Central memory CD8-positive, alpha-beta T cell (primary cell): ENCODE results near the gene CTBP1.

Source experiments
- ATAC-seq: fragments of 150-1000 bp; cut with Tn5 transposase; replicated peaks from 2 replicates; pipeline ENCODE4 v1.10.0; 2022; ENCODE audit warnings: mild to moderate bottlenecking, moderate FRiP score, moderate number of reproducible peaks; ENCODE audit not compliant: poor library complexity, severe bottlenecking; ENCODE audit errors: extremely low read depth
- DNase-seq, 2 donors: peaks; one replicate each; pipeline ENCODE4 v3.0.0; 2021; ENCODE audit warnings: low spot score in 2 of 2
- H3K27ac Mint-ChIP-seq: one replicate; pipeline ENCODE4 v1.8.0; 2022; ENCODE audit warnings: low read depth, mild to moderate bottlenecking, moderate library complexity, mixed read lengths
- H3K27me3 Mint-ChIP-seq: one replicate; pipeline ENCODE4 v1.8.0; 2022; ENCODE audit warnings: mixed read lengths
- H3K36me3 Mint-ChIP-seq: one replicate; pipeline ENCODE4 v1.8.0; 2022; ENCODE audit warnings: mild to moderate bottlenecking, moderate library complexity, mixed read lengths; ENCODE audit not compliant: insufficient read depth
- H3K4me1 Mint-ChIP-seq: one replicate; pipeline ENCODE4 v1.8.0; 2022; ENCODE audit warnings: mixed read lengths
- H3K4me3 Mint-ChIP-seq: one replicate; pipeline ENCODE4 v1.8.0; 2022; ENCODE audit warnings: mild to moderate bottlenecking, moderate library complexity, mixed read lengths
- H3K9me3 Mint-ChIP-seq: one replicate; pipeline ENCODE4 v1.8.0; 2022; ENCODE audit warnings: mixed read lengths

The CTBP1 gene

GRCh38 chr4:1204286-1204827 is 44.6 kb downstream of the CTBP1 start:
- H3K4me1 Mint-ChIP-seq: peaks cover 43% of the 10 kb centered on the region
- DNase-seq: no peak
- no peak for ATAC-seq
- H3K27me3 Mint-ChIP-seq: no peaks in the 10 kb centered on the region
- peak overlapping the region; percentile 95 for H3K27ac Mint-ChIP-seq
- H3K4me3 Mint-ChIP-seq: peak overlapping the region; percentile 66
- H3K9me3 Mint-ChIP-seq: no peaks in the 10 kb centered on the region
- peaks cover 34% of the 10 kb centered on the region for H3K36me3 Mint-ChIP-seq

GRCh38 chr4:1203026-1203616 is 45.8 kb downstream of the CTBP1 start:
- Mint-ChIP-seq H3K4me3 (peak overlapping the region; percentile 66), H3K36me3 (peaks cover 37% of the 10 kb centered on the region), H3K27ac (peak overlapping the region; percentile 95), H3K27me3 (no peaks in the 10 kb centered on the region), H3K9me3 (no peaks in the 10 kb centered on the region), H3K4me1 (peaks cover 48% of the 10 kb centered on the region)
- ATAC-seq (no peak), DNase-seq (no peak)

GRCh38 chr4:1202526-1203011 is 46.4 kb downstream of the CTBP1 start:
- Mint-ChIP-seq H3K27ac (peak overlapping the region; percentile 95), H3K9me3 (no peaks in the 10 kb centered on the region), H3K4me3 (peak overlapping the region; percentile 93), H3K4me1 (peaks cover 53% of the 10 kb centered on the region), H3K36me3 (peaks cover 37% of the 10 kb centered on the region), H3K27me3 (no peaks in the 10 kb centered on the region)
- DNase-seq (no peak), ATAC-seq (no peak)

- Mint-ChIP-seq H3K27me3 (no peaks in the 10 kb centered on the region), H3K4me1 (peaks cover 59% of the 10 kb centered on the region), H3K9me3 (no peaks in the 10 kb centered on the region), H3K36me3 (peaks cover 43% of the 10 kb centered on the region), H3K4me3 (peak overlapping the region; percentile 93), H3K27ac (peak overlapping the region; percentile 95)
- ATAC-seq (peak; percentile 73), DNase-seq (peak; percentile 74 to 93)
Observed at GRCh38 chr4:1201851-1202525, 46.9 kb downstream of the CTBP1 start.

GRCh38 chr4:1200425-1201035 is 48.4 kb downstream of the CTBP1 start:
- peak overlapping the region; percentile 95 for H3K27ac Mint-ChIP-seq
- H3K4me1 Mint-ChIP-seq: peaks cover 65% of the 10 kb centered on the region
- no peak for ATAC-seq
- peak overlapping the region; percentile 93 for H3K4me3 Mint-ChIP-seq
- H3K27me3 Mint-ChIP-seq: no peaks in the 10 kb centered on the region
- no peaks in the 10 kb centered on the region for H3K9me3 Mint-ChIP-seq
- DNase-seq: peak in 1 of 2 donors; percentile 14
- H3K36me3 Mint-ChIP-seq: peaks cover 48% of the 10 kb centered on the region

GRCh38 chr4:1199556-1200331 is 49.2 kb downstream of the CTBP1 start:
- H3K9me3 Mint-ChIP-seq: no peaks in the 10 kb centered on the region
- peaks cover 48% of the 10 kb centered on the region for H3K36me3 Mint-ChIP-seq
- H3K27ac Mint-ChIP-seq: peak overlapping the region; percentile 51
- H3K27me3 Mint-ChIP-seq: no peaks in the 10 kb centered on the region
- DNase-seq (peak in 1 of 2 donors; percentile 12), ATAC-seq (no peak)
- H3K4me1 Mint-ChIP-seq: peaks cover 62% of the 10 kb centered on the region
- H3K4me3 Mint-ChIP-seq: peak overlapping the region; percentile 93

GRCh38 chr4:1198098-1198844 is 50.7 kb downstream of the CTBP1 start:
- Mint-ChIP-seq H3K27ac (no peak overlapping the region), H3K9me3 (no peaks in the 10 kb centered on the region), H3K4me1 (peaks cover 48% of the 10 kb centered on the region), H3K27me3 (no peaks in the 10 kb centered on the region), H3K36me3 (peaks cover 40% of the 10 kb centered on the region), H3K4me3 (peak overlapping the region; percentile 20)
- ATAC-seq (no peak), DNase-seq (peak in 1 of 2 donors; percentile 8)

- H3K4me3 Mint-ChIP-seq: no peak overlapping the region
- peaks cover 27% of the 10 kb centered on the region for H3K36me3 Mint-ChIP-seq
- no peak for ATAC-seq
- DNase-seq: peak in 1 of 2 donors; percentile 12
- no peaks in the 10 kb centered on the region for H3K27me3 Mint-ChIP-seq
- H3K9me3 Mint-ChIP-seq: no peaks in the 10 kb centered on the region
- peak overlapping the region; percentile 73 for H3K27ac Mint-ChIP-seq
- peaks cover 44% of the 10 kb centered on the region for H3K4me1 Mint-ChIP-seq
Observed at GRCh38 chr4:1196421-1197183, 52.3 kb downstream of the CTBP1 start.

GRCh38 chr4:1195891-1196401 is 53.0 kb downstream of the CTBP1 start:
- no peak overlapping the region for H3K4me3 Mint-ChIP-seq
- peak in 1 of 2 donors; percentile 12 for DNase-seq
- peak overlapping the region; percentile 73 for H3K27ac Mint-ChIP-seq
- H3K9me3 Mint-ChIP-seq: no peaks in the 10 kb centered on the region
- no peak for ATAC-seq
- peaks cover 20% of the 10 kb centered on the region for H3K36me3 Mint-ChIP-seq
- H3K27me3 Mint-ChIP-seq: no peaks in the 10 kb centered on the region
- peaks cover 37% of the 10 kb centered on the region for H3K4me1 Mint-ChIP-seq

- Mint-ChIP-seq H3K4me1 (peaks cover 37% of the 10 kb centered on the region), H3K36me3 (peaks cover 17% of the 10 kb centered on the region), H3K9me3 (no peaks in the 10 kb centered on the region), H3K27ac (no peak overlapping the region), H3K4me3 (no peak overlapping the region), H3K27me3 (no peaks in the 10 kb centered on the region)
- peak in 1 of 2 donors; percentile 8 for DNase-seq
- no peak for ATAC-seq
Observed at GRCh38 chr4:1195109-1195671, 53.7 kb downstream of the CTBP1 start.
